ENCODE data around the gene DACT2. TPM values are rescaled to one million over a fixed set of nuclear protein-coding genes. Genes with fewer than 3 reads are reported as not detected.

The DACT2 gene
- total RNA-seq, 1 experiment from 2014 or later, result not detected

DNA sequence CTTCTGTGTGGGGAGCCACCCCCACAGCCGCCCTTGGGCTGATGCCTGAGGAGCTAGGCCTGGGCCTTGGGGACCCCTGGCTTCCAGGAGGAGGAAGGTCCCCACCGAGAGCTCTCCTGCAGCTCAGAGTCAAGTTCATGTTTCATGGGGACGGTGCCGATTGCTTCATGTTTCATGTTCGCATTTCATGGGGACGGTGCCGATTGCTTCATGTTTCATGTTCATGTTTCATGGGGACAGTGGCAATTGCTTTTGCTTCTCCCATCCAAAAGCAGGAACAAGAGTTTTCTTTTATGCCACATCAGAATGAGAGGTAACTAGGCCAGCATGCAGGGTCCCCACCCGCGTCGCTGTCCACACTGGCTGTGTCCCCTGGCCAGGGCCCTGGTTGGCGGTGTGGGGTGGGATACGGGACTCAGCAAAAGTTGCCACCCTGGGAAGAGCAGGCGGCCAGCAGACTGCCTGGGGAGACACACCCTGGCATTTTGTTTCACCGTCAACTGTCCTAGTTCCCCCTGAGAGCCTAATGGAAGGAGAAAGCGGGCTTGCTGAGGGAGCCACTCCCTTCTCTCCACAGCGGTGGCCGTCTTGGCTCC is 46.0 kb downstream of the DACT2 start:
- no TSS peak for BruUV-seq (replicated peaks)
- no peaks in the 10 kb centered on the region for H3K9me3 Mint-ChIP-seq (ENCODE audit: unreplicated experiment)
- H3K27ac Mint-ChIP-seq (ENCODE audit: low read depth, unreplicated experiment), result no peak overlapping the region
- TF ChIP-seq, protein P1, sequence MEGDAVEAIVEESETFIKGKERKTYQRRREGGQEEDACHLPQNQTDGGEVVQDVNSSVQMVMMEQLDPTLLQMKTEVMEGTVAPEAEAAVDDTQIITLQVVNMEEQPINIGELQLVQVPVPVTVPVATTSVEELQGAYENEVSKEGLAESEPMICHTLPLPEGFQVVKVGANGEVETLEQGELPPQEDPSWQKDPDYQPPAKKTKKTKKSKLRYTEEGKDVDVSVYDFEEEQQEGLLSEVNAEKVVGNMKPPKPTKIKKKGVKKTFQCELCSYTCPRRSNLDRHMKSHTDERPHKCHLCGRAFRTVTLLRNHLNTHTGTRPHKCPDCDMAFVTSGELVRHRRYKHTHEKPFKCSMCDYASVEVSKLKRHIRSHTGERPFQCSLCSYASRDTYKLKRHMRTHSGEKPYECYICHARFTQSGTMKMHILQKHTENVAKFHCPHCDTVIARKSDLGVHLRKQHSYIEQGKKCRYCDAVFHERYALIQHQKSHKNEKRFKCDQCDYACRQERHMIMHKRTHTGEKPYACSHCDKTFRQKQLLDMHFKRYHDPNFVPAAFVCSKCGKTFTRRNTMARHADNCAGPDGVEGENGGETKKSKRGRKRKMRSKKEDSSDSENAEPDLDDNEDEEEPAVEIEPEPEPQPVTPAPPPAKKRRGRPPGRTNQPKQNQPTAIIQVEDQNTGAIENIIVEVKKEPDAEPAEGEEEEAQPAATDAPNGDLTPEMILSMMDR (IDR thresholded peaks at IDR 0.05; ENCODE audit: unreplicated experiment), result no peak
- H3K27me3 Mint-ChIP-seq (ENCODE audit: insufficient read depth, unreplicated experiment), result peaks cover 59% of the 10 kb centered on the region
- no peak for DNase-seq (ENCODE audit: unreplicated experiment)
- no peak overlapping the region for H3K4me3 Mint-ChIP-seq (ENCODE audit: unreplicated experiment)
- no peaks in the 10 kb centered on the region for H3K36me3 Mint-ChIP-seq (ENCODE audit: insufficient read depth, unreplicated experiment)
- ChIA-PET POLR2A (no interaction called here), CTCF (no interaction called here)
- no peaks in the 10 kb centered on the region for H3K4me1 Mint-ChIP-seq (ENCODE audit: insufficient read depth, unreplicated experiment)
- intact Hi-C loops (cut with micrococcal nuclease), result no loop called here

DNA sequence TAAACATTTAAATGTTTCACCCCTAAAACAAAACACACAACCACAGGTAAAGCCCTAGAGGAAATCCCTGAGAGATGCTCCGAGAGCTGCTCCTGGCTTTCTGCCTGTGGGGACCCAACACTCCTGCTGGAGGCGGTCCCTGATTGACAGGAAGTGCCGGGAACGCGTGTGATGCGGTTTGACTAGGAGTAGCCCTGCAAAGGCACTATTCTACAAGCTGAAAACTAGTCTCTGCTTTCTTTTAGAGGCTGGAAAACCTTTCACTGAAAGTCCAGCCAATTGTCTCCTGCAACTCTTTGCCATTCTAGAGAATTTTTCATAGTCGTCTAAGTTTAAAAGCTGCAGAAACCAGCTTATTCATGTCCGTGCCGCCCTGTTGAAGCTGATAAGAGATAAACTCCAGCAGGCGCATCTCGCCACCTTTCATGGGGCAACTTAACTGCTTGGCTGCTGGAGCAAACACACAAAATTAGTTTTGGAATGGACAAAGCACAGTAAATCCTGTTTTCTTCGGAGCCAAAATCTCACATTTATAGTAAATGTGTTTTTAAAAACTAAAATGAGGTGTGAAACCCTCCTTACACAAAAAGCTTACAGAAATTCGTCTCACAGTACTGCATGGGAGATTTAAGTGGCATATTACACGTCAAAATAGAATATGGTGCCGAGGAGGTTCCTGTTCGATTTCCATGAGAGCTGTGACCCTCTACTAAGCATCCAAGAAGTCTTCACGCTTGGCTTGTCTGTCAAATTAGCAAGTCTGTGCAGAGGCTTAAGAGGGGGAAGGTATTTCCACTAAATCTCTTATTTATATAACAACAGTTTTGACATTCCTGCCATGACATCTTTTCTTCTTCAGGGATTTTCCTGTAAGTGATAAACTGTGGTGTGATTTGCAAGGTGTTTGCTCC is 46.9 kb downstream of the DACT2 start:
- ChIA-PET POLR2A (no interaction called here), CTCF (no interaction called here)
- no peak overlapping the region for H3K4me3 Mint-ChIP-seq (ENCODE audit: unreplicated experiment)
- intact Hi-C loops (cut with micrococcal nuclease), result no loop called here
- H3K4me1 Mint-ChIP-seq (ENCODE audit: insufficient read depth, unreplicated experiment), result no peaks in the 10 kb centered on the region
- H3K9me3 Mint-ChIP-seq (ENCODE audit: unreplicated experiment), result no peaks in the 10 kb centered on the region
- peaks cover 59% of the 10 kb centered on the region for H3K27me3 Mint-ChIP-seq (ENCODE audit: insufficient read depth, unreplicated experiment)
- TF ChIP-seq, protein P1 (IDR thresholded peaks at IDR 0.05; ENCODE audit: unreplicated experiment), result no peak
- no peak overlapping the region for H3K27ac Mint-ChIP-seq (ENCODE audit: low read depth, unreplicated experiment)
- H3K36me3 Mint-ChIP-seq (ENCODE audit: insufficient read depth, unreplicated experiment), result no peaks in the 10 kb centered on the region
- BruUV-seq (replicated peaks), result no TSS peak
- DNase-seq (ENCODE audit: unreplicated experiment), result no peak

DNA sequence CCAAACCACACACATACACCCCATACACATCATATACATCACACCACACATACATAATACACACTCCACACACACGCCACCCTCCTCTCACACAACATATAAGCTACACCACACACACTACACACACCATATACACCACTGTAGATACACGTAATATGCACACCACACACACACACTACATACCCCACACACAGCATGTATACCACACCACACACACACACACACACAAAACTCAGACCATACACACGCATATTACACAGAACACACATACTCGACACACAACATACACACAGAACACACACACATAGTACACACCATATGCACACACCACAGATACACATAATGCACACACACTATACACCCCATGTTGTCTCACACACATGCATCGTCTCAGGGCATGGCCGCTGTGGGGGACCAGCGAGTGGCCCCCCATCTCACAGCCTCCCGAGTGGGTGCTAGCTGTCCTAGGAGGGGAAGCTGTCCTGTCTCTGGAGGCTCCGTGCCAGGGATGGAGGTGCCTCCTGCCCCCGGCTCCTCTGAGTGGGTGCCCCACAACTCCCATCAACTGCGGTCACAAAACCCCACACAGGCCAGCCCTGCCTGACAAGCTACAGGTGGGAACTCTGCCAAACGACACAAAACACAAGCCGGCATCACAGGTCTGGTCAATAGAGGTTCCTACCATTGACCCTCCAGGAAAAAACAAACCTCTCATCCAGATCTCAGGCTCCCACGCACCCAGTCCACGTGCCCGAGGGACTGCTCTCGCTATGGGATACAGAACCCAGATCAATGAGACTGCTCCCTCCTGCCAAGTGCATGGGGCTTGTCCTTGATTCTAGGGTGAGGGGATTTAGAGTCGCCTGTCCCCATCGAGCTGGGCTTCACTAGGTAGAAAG is 49.1 kb downstream of the DACT2 start:
- Mint-ChIP-seq H3K4me3 (ENCODE audit: unreplicated experiment) (no peak overlapping the region), H3K4me1 (ENCODE audit: insufficient read depth, unreplicated experiment) (no peaks in the 10 kb centered on the region), H3K27ac (ENCODE audit: low read depth, unreplicated experiment) (no peak overlapping the region), H3K27me3 (ENCODE audit: insufficient read depth, unreplicated experiment) (peaks cover 65% of the 10 kb centered on the region), H3K9me3 (ENCODE audit: unreplicated experiment) (no peaks in the 10 kb centered on the region), H3K36me3 (ENCODE audit: insufficient read depth, unreplicated experiment) (no peaks in the 10 kb centered on the region)
- TF ChIP-seq, protein P1 (IDR thresholded peaks at IDR 0.05; ENCODE audit: unreplicated experiment), result no peak
- no TSS peak for BruUV-seq (replicated peaks)
- DNase-seq (ENCODE audit: unreplicated experiment), result no peak
- POLR2A ChIA-PET, result no interaction called here
- intact Hi-C loops (cut with micrococcal nuclease), result no loop called here
- CTCF ChIA-PET, result no interaction called here

All from MCF 10A (cell line).